ENCODE measurements around the gene SERPINH1.

SERPINH1 gene

GRCh38 chr11:75562048-75562835 lies at the start of gene SERPINH1:
TSS of gene SERPINH1 (plus strand) at chr11:75562253. CDS start at chr11:75566350, 4,097 bp downstream.
- DNase-seq (ENCODE audit: extremely low read depth in 1 of 2, low read depth in 1 of 2) = peak; percentile 49 to 75

DNA sequence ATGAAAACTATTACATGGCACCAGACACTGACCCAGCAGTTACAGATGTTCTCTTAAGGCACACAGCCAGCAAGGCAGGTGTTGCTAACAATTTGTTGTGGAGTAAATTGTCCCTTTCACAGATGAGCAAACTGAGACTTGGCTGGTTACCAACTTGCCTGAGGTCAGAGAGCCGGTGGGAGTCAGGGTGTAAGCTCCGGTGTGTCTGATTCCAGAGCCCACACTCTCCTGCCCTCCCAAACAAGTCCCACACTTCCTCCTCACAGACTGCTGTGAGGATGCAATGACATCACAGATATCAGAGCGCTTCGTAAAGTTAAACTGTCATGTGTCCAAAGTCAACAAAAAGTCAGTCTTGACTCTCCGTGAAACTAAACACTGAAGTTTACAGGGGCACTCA lies 48.8 kb upstream of the SERPINH1 start:
- DNase-seq (ENCODE audit: extremely low read depth in 1 of 2, low read depth in 1 of 2) = no peak

DNA sequence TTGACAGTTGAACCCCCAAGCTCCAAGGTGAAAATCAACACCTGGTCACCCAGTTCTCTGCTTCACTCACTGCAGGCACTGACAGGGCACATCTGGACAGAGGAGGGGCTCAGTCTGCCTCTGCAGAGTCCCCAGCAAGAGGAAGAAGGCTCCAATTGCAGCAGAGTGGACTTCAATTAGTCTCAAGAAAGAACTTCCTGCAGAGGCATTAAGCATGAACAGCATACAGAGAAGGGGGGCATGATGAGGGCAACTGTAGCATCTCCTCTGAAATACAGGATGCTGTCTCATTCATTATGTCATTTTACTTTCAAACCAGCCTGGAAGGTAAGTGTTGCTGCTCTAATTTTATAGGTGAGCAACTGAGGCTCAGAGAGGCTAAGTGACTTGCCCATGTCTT lies 47.5 kb upstream of the SERPINH1 start:
- DNase-seq (ENCODE audit: extremely low read depth in 1 of 2, low read depth in 1 of 2) = no peak

DNA sequence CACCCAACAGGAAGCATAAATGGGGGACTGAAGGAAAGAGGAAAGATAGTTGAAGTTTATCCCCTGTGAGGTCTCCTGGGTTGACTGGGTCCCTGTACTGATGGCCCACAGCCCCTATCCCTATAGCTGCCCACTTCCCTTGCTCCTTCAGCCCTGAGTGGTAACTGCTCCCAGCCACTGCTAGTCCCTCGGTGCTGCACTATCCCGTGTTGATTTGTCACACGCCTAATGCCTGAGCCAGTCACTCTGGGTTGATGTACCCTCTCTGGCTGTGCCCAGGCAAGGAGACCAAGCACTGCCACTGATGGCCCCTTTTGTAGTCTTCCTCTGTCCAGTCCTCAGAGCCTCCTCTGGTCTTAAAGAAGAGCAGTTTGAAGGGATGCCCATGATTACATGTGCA lies 45.9 kb upstream of the SERPINH1 start:
- DNase-seq (ENCODE audit: extremely low read depth in 1 of 2, low read depth in 1 of 2) = no peak

DNA sequence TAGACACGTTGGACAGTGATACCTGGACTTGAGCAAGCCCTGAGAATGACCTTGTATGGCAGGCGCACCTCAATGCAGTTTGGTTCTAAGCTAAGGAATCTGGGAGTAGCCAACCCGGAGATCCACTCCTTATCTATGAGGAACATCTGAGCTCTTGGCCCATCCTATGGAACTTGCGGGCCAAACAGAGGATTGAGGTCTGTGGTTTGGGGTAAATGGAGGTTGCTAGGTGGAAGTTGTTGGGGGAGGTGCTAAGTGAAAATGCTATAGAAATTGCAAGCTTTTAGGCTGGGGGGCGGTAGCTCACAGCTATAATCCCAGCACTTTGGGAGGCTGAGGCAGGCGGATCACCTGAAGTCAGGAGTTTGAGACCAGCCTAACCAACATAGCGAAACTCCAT lies 45.2 kb upstream of the SERPINH1 start:
- DNase-seq (ENCODE audit: extremely low read depth in 1 of 2, low read depth in 1 of 2) = no peak

- DNase-seq (ENCODE audit: extremely low read depth in 1 of 2, low read depth in 1 of 2) = no peak
Observed at GRCh38 chr11:75518204-75518549, 43.9 kb upstream of the SERPINH1 start.

DNA sequence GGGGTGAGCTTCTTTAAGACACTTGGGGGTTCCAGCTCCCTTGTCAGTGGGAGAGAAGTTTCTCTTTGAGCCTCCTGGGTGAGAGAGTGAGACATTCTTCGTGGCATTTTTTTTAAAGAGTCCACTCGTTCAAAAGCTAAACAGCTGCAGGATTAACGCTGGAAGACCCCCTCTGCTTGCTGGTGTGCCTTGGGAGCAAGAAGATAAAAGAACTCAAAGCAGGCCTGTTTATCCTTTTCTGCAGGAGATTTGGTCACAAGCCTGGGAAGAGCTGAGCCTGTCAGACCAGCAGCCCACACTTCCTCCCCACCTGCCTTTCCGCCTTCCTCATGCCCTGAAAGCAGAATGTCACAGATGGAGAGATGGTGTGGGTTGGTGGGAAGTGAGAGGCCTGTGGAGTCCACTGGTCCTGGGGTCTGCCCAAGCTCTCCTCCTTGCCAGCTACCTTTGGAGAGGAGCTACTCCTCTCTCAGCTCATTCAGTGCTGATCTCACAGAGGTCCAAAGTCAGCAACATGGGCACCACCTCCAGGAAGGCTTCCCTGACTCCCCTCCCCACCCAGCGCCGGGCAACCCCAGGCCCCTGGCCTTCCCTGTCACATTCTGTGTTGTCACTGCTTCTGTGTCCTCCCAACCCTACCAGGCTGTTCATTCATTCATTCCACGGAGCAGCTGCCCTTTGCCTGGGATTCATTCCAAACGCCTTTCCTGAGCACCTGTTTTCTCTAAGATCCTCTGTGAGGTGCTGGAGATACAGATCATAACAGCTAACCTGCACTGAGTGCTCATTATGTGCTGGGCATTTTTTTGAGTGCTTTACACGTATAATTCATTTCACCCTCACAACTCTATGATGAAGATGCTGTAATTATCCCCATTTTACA lies 43.0 kb upstream of the SERPINH1 start:
- DNase-seq (ENCODE audit: extremely low read depth in 1 of 2, low read depth in 1 of 2) = no peak

GRCh38 chr11:75520688-75521087 lies 41.4 kb upstream of the SERPINH1 start:
- no peak for DNase-seq (ENCODE audit: extremely low read depth in 1 of 2, low read depth in 1 of 2)

GRCh38 chr11:75522286-75523044 lies 39.6 kb upstream of the SERPINH1 start:
- DNase-seq (ENCODE audit: extremely low read depth in 1 of 2, low read depth in 1 of 2) = no peak

DNA sequence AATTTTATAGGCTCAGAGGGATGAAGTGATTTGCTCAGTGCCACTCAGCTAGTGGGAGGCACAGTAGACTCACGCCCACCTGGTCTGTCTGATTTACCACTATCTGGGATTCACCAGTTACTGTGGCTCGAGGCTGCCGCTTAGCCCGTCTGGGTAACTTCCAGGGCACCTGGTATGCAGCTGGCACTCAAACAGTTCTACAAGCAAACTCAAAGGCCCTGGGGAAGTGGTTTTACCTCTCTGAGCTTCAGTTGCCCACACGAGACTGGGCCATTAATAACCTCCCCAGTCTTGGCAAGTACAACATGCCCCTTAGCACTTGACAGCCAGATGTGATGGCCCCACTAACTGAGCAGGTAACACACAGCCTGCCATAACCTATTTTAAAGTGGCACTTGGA lies 38.9 kb upstream of the SERPINH1 start:
- no peak for DNase-seq (ENCODE audit: extremely low read depth in 1 of 2, low read depth in 1 of 2)

DNA sequence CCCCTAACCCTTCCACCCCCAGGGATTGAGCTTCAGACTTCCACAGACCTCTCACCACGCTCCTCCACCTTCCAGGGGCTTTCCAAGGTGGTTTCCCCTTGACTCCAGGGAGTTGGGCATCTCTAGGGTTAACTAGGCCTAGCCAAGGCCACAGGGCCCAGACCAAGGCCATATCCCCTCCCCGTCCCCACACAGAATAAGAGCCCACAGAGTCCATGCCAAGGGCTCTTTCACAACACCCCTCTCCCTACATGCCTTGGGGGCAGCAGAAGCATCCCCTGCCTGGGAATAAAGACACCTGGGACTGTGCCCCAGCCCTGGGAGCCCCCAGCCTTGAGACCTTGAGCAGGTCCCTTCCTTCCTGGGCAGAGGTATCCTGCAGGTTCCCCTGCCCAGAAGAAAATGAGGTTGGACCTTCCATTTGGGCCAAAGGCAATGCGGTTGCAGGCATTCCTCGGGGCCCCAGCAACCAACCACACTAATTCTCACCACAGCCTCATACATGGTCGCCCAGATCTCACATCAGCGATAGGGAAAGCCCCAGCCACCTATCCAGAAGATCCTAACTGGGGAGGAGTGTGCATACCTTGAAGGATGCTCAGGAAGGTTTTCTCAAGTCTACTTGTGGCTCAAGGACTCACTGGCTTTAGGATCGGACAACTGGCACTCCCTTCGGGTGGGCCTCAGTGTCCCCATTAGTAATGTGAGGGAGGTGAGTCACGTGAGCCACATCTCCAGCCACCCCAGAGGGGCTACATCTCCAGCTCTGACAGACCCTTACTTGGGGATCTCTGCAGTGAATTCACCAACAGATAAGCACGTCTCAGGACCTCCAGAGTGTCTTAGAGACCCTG lies 38.0 kb upstream of the SERPINH1 start:
- no peak for DNase-seq (ENCODE audit: extremely low read depth in 1 of 2, low read depth in 1 of 2)

- DNase-seq (ENCODE audit: extremely low read depth in 1 of 2, low read depth in 1 of 2) = no peak
Observed at GRCh38 chr11:75524665-75525432, 37.2 kb upstream of the SERPINH1 start.

DNA sequence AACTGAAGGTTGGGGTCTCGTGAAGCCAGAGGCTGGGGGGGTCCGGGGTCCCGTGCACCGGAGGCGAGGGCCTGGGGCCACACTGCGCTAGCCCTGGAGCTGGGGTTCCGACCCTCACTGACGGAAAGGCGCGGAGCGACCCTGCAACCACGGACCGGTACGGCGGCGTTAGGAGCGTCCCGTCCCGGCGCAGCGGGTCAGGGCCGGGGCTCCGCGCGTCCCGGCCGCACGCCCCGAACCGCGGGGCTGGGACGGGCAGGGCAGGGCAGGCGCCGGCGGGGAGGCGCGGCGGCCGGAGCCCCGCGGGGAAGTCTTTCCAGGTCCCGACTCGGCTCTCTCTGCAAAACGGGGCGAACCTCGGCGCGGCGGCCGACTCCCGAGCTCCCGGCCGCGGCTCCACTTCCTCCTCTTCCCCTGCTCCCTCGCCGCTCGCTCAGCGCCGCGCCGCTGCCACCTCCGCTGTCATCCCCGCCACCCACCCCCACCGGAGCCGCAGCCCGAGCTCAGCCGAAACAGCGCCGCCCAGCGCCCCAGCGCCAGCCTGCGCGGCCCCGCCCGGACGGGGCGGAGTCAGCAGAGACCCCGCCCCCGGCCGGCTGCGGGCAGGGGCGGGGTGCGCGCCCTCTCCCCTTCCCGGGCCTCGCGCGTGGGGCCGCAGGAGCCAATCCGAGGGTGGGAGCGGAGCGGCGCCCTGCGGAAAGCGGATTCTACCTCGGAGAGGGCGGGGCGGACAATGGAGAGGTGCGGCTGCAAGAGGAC lies 36.4 kb upstream of the SERPINH1 start, which contains the start of gene GDPD5:
Gene GDPD5, minus strand, starts transcription at position 509 of the 759 bp plus-strand sequence. CDS start 48,206 bp downstream, outside the sequence.
- DNase-seq (ENCODE audit: extremely low read depth in 1 of 2, low read depth in 1 of 2) = peak; percentile 60 to 74

- no peak for DNase-seq (ENCODE audit: extremely low read depth in 1 of 2, low read depth in 1 of 2)
Observed at GRCh38 chr11:75526192-75526541, 35.9 kb upstream of the SERPINH1 start.

- DNase-seq (ENCODE audit: extremely low read depth in 1 of 2, low read depth in 1 of 2) = no peak
Observed at GRCh38 chr11:75527130-75527529, 34.9 kb upstream of the SERPINH1 start.

DNA sequence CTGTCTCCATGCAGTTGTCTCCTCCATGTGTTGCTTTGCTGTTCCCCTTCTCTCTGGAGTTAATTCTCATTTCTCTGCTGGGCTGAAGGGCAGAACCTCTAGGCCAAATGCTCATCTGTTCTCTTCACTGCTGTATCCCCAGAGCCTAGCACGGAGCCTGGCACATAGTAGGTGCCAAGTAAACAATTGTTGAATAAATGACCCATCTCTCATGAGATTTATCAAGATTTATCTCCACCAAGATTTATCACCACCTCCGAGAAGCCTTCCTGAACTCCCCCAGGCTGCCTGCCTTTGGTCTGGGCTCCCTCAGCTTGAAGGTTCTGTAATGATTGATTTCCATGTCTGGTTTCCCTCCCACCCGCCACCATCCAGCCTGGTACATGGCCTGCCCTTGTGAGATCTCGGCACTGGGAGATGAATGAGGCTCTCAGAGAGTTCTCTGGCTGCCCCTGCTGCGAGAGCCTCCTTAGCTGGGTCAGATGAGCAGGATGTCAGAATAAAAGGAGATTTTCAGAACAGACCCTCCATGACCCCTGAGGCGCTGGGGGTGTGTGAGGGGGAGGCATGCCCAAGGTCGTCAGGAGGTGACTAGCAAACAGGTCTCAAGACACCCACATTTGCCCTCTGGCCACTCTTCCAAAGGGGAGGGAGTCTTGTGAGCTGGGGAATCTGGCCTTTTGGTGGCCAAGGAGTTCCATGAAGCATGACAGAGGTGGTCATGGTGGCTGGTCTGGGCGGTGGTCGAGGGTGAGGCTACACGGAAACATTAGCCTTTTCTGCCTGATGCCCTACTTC lies 33.9 kb upstream of the SERPINH1 start:
- no peak for DNase-seq (ENCODE audit: extremely low read depth in 1 of 2, low read depth in 1 of 2)

- DNase-seq (ENCODE audit: extremely low read depth in 1 of 2, low read depth in 1 of 2) = no peak
Observed at GRCh38 chr11:75530577-75530976, 31.5 kb upstream of the SERPINH1 start.

DNA sequence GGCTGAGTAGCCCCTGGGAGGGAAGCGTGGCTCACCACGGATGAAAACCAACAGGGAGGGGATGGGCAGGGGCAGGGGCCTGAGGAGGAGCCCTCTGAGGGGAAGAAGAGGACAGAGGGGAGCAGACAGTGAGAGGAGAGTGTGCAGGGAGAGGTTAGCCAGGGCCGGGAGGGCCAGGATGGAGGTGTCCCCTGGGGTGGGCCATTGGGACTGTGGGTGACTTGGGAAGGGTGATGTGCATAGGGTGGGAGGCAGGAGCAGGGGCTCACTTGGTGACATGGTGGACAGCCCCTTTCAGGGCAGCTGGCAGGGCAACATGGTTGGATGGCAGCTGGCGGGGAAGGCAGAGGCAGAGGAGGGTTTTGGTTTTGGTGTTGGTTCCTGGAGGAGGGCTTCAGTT lies 30.7 kb upstream of the SERPINH1 start:
- DNase-seq (ENCODE audit: extremely low read depth in 1 of 2, low read depth in 1 of 2) = no peak

All from stimulated activated CD8-positive, alpha-beta memory T cell treated with anti-CD3 and anti-CD28 coated beads, Interleukin-7, amount 100 ng/mL, for 48 hours (primary cell).